Stomach (tissue), 9 donors: Measurements from ENCODE around the gene MAST3. TPM values are rescaled to one million over a fixed set of nuclear protein-coding genes. Genes with fewer than 3 reads are reported as not detected.
A peak's percentile ranks its signal among the peaks of the same experiment; 100 is the strongest.

Experiments used
- DNase-seq, 2 donors: peaks; one replicate each; pipeline versions ENCODE4 v3.0.0 to v3.0.0-alpha.2; 2013 to 2019
- H3K27ac ChIP-seq, 5 donors: fragments of 200-600 bp in 4 of 5; sonication (generic) in 4 of 5; one replicate each; pipeline ENCODE4 v1.5.1; 2013 to 2019; ENCODE audit warnings: mild to moderate bottlenecking in 1 of 5, moderate library complexity in 1 of 5
- H3K27me3 ChIP-seq, 3 donors: fragments of 200-600 bp; sonication (generic); one replicate each; pipeline ENCODE4 v1.5.1; 2017 to 2019; ENCODE audit warnings: mixed run types in 1 of 3
- H3K36me3 ChIP-seq, 4 donors: fragments of 200-600 bp; sonication (generic); 1 replicate in 3 of 4; 2 replicates in 1 of 4; pipeline ENCODE4 v1.5.1; 2016 to 2019
- H3K4me1 ChIP-seq, 4 donors: fragments of 200-600 bp; sonication (generic); one replicate each; pipeline ENCODE4 v1.5.1; 2016 to 2019
- H3K4me3 ChIP-seq, 4 donors: fragments of 200-600 bp; sonication (generic) in 3 of 4; one replicate each; pipeline ENCODE4 v1.5.1; 2016 to 2019; ENCODE audit warnings: mild to moderate bottlenecking in 1 of 4
- H3K9me3 ChIP-seq, 4 donors: fragments of 200-600 bp; sonication (generic); one replicate each; pipeline ENCODE4 v1.5.1; 2016 to 2019
- CTCF ChIP-seq, 7 experiments: fragments of 450-650 bp in 4 of 7; fragments of 200-600 bp in 3 of 7; sonication (generic) in 3 of 7; IDR thresholded peaks; one replicate each; pipeline ENCODE4 v1.5.1; 2016 to 2019; ENCODE audit warnings: antibody characterized with exemption in 7 of 7, control low read depth in 2 of 7, mild to moderate bottlenecking in 1 of 7
- EP300 ChIP-seq: sonication (generic); formaldehyde crosslinking; IDR thresholded peaks from one replicate; pipeline ENCODE4 v1.6.1; 2017; ENCODE audit warnings: antibody characterized with exemption
- POLR2A ChIP-seq, 4 donors: fragments of 450-650 bp; IDR thresholded peaks; one replicate each; pipeline ENCODE4 v1.6.1; 2016; ENCODE audit warnings: antibody characterized with exemption in 4 of 4, control low read depth in 2 of 4, mild to moderate bottlenecking in 1 of 4, moderate library complexity in 1 of 4
- POLR2AphosphoS5 ChIP-seq, 3 donors: sonication (generic); formaldehyde crosslinking; IDR thresholded peaks; one replicate each; pipeline ENCODE4 v1.6.1; 2016; ENCODE audit warnings: antibody characterized with exemption in 3 of 3
- WGBS, 5 donors: extraction: QIAGEN DNeasy Blood & Tissue Kit in 3 of 5; methylation state at CpG; one replicate each; pipeline versions ENCODE4 v1.1.5 to v1.1.7; 2013 to 2018; 5-methylcytosine and 5-hydroxymethylcytosine counted together
- intact Hi-C: fragments of 100-400 bp; cut with DNase I; formaldehyde crosslinking; loops from one replicate; pipeline ENCODE4 v1.15.1; 2023; ENCODE audit warnings: low total_unique reads
- polyA plus RNA-seq, 3 donors: library from polyadenylated mRNA; stranded (reverse); fragments of 200-250 nt; gene quantifications; one replicate each; pipeline ENCODE4 v1.2.3, GENCODE V29; 2013
- small RNA-seq, 4 donors: library from RNA; depleted of rRNA; stranded (forward); fragments of <200 nt; gene quantifications; one replicate each; pipeline ENCODE3, GENCODE V24; 2016
- total RNA-seq, 5 donors: library from RNA; depleted of rRNA; stranded (reverse); fragments of >200 nt; gene quantifications; one replicate each; pipeline versions ENCODE4 v1.1.0 to v1.2.3, GENCODE V29; 2014 to 2016
- donor health status: healthy with polysubstance abuse.
- donor health status: Bipolar disorder and iron deficiency.
- donor health status: healthy.

Gene MAST3
- total and polyA plus RNA-seq, 8 donors, result 1.7 to 29.0 (median 6.9) TPM

- no peak for TF ChIP-seq CTCF (IDR thresholded peaks at IDR 0.05)
- no peak for TF ChIP-seq POLR2AphosphoS5 (IDR thresholded peaks at IDR 0.05)
- no peak for TF ChIP-seq EP300
- no peak for TF ChIP-seq POLR2A (IDR thresholded peaks at IDR 0.05)
- H3K27ac ChIP-seq, result peak overlapping the region in 1 of 5 donors; percentile 13
- 89 to 94% (median 94%) methylated on average over 6 of the region's 6 CpGs for WGBS, 5 donors
- peaks cover 16 to 37% (median 26%) of the 10 kb centered on the region in 4 donors for H3K4me1 ChIP-seq
- no peak for DNase-seq
- H3K9me3 ChIP-seq, result no peaks in the 10 kb centered on the region
- no peak overlapping the region for H3K4me3 ChIP-seq
- H3K27me3 ChIP-seq, result no peaks in the 10 kb centered on the region
- intact Hi-C loops, result no loop called here
- H3K36me3 ChIP-seq, result peaks cover 7 to 63% (median 45%) of the 10 kb centered on the region in 4 donors
Measured at GRCh38 chr19:18198374-18198773, 100.8 kb downstream of the MAST3 start.

Small RNAs within 50 kb of the gene (small RNA-seq; reads per million reads assigned to genes)
- 0 reads per million in 4 donors for gene IFI30

Other genes starting within 250 kb of the MAST3 start
- gene JAK3, start 249.8 kb upstream of the MAST3 start, total RNA-seq, result 10 to 100 TPM in 2 of 5 donors, 1 to 10 TPM in 2, under 1 TPM in 1; 0.89 to 50.2 (median 3.9) TPM
- 1 to 10 TPM; 2.3 to 3.2 (median 2.6) TPM for gene JAK3, start 249.8 kb upstream of the MAST3 start, polyA plus RNA-seq
- 1,000 to 10,000 TPM in 3 of 5 donors, 100 to 1,000 TPM in 2; 854 to 1,923 (median 1,089) TPM for gene RPL18A, start 237.9 kb upstream of the MAST3 start, total RNA-seq
- gene RPL18A, start 237.9 kb upstream of the MAST3 start, polyA plus RNA-seq, result 1,000 to 10,000 TPM; 3,674 to 4,061 (median 3,993) TPM
- gene SLC5A5, start 225.8 kb upstream of the MAST3 start, total RNA-seq, result 100 to 1,000 TPM in 2 of 5 donors, 10 to 100 TPM in 1, 1 to 10 TPM in 1, not detected in 1; 4.0 to 116 (median 70.7) TPM
- 10 to 100 TPM in 1 of 3 donors, 1 to 10 TPM in 2; 1.3 to 19.7 (median 1.4) TPM for gene SLC5A5, start 225.8 kb upstream of the MAST3 start, polyA plus RNA-seq
- 10 to 100 TPM; 15.8 to 98.7 (median 68.7) TPM for gene CCDC124, start 164.8 kb upstream of the MAST3 start, total RNA-seq
- 100 to 1,000 TPM; 107 to 149 (median 124) TPM for gene CCDC124, start 164.8 kb upstream of the MAST3 start, polyA plus RNA-seq
- not detected for gene KCNN1, start 130.7 kb upstream of the MAST3 start, total RNA-seq
- gene KCNN1, start 130.7 kb upstream of the MAST3 start, polyA plus RNA-seq, result under 1 TPM in 2 of 3 donors, not detected in 1; 0.23 to 0.46 TPM
- 100 to 1,000 TPM in 1 of 5 donors, 10 to 100 TPM in 4; 19.8 to 130 (median 60.8) TPM for gene ARRDC2, start 89.6 kb upstream of the MAST3 start, total RNA-seq
- gene ARRDC2, start 89.6 kb upstream of the MAST3 start, polyA plus RNA-seq, result 10 to 100 TPM; 31.4 to 34.1 (median 32.7) TPM
- 1 to 10 TPM in 1 of 5 donors, under 1 TPM in 1, not detected in 3; 0.18 to 9.3 TPM for gene IL12RB1, start 10.8 kb upstream of the MAST3 start, total RNA-seq
- gene IL12RB1, start 10.8 kb upstream of the MAST3 start, polyA plus RNA-seq, result under 1 TPM in 2 of 3 donors, not detected in 1; 0.68 to 0.87 TPM
- 100 to 1,000 TPM in 1 of 5 donors, 10 to 100 TPM in 3, 1 to 10 TPM in 1; 6.6 to 490 (median 22.2) TPM for gene PIK3R2, start 55.4 kb downstream of the MAST3 start, total RNA-seq
- 1 to 10 TPM; 2.0 to 5.5 (median 2.6) TPM for gene PIK3R2, start 55.4 kb downstream of the MAST3 start, polyA plus RNA-seq
- gene IFI30, start 76.0 kb downstream of the MAST3 start, total RNA-seq, result 100 to 1,000 TPM in 1 of 5 donors, 10 to 100 TPM in 3, not detected in 1; 37.3 to 199 (median 43.9) TPM
- gene IFI30, start 76.0 kb downstream of the MAST3 start, polyA plus RNA-seq, result 100 to 1,000 TPM in 1 of 3 donors, 10 to 100 TPM in 2; 53.2 to 103 (median 82.9) TPM
- 100 to 1,000 TPM in 1 of 5 donors, 10 to 100 TPM in 2, 1 to 10 TPM in 2; 5.9 to 200 (median 13.0) TPM for gene MPV17L2, start 95.4 kb downstream of the MAST3 start, total RNA-seq
- 10 to 100 TPM; 11.6 to 15.4 (median 13.3) TPM for gene MPV17L2, start 95.4 kb downstream of the MAST3 start, polyA plus RNA-seq
- 1 to 10 TPM in 3 of 5 donors, under 1 TPM in 1, not detected in 1; 0.87 to 2.2 (median 1.7) TPM for gene RAB3A, start 106.3 kb downstream of the MAST3 start, total RNA-seq
- 1 to 10 TPM; 1.4 to 2.2 (median 2.0) TPM for gene RAB3A, start 106.3 kb downstream of the MAST3 start, polyA plus RNA-seq
- 10 to 100 TPM in 3 of 5 donors, 1 to 10 TPM in 1, under 1 TPM in 1; 0.87 to 25.4 (median 11.4) TPM for gene PDE4C, start 128.7 kb downstream of the MAST3 start, total RNA-seq
- under 1 TPM in 1 of 3 donors, not detected in 2; 0.95 TPM for gene PDE4C, start 128.7 kb downstream of the MAST3 start, polyA plus RNA-seq
- 10 to 100 TPM in 1 of 5 donors, 1 to 10 TPM in 3, not detected in 1; 2.4 to 35.7 (median 4.0) TPM for gene IQCN, start 176.7 kb downstream of the MAST3 start, total RNA-seq
- gene IQCN, start 176.7 kb downstream of the MAST3 start, polyA plus RNA-seq, result 1 to 10 TPM; 1.4 to 2.7 (median 2.6) TPM
- 1,000 to 10,000 TPM in 2 of 5 donors, 100 to 1,000 TPM in 3; 118 to 1,659 (median 737) TPM for gene JUND, start 183.8 kb downstream of the MAST3 start, total RNA-seq
- gene JUND, start 183.8 kb downstream of the MAST3 start, polyA plus RNA-seq, result 100 to 1,000 TPM in 2 of 3 donors, 10 to 100 TPM in 1; 78.6 to 272 (median 102) TPM
- 100 to 1,000 TPM in 2 of 5 donors, 10 to 100 TPM in 3; 24.1 to 185 (median 98.6) TPM for gene LSM4, start 225.3 kb downstream of the MAST3 start, total RNA-seq
- gene LSM4, start 225.3 kb downstream of the MAST3 start, polyA plus RNA-seq, result 100 to 1,000 TPM; 114 to 181 (median 173) TPM
- gene PGPEP1, start 242.8 kb downstream of the MAST3 start, total RNA-seq, result 10 to 100 TPM in 4 of 5 donors, 1 to 10 TPM in 1; 8.0 to 58.9 (median 22.9) TPM
- gene PGPEP1, start 242.8 kb downstream of the MAST3 start, polyA plus RNA-seq, result 10 to 100 TPM in 2 of 3 donors, 1 to 10 TPM in 1; 8.4 to 40.0 (median 31.8) TPM